NCI-H345 (cell line): ENCODE data around the gene PSMB7.
A peak's percentile ranks its signal among the peaks of the same experiment; 100 is the strongest.

Experiments used
- DNase-seq: peaks from one replicate; lab custom pipeline; 2025; lab: John Stamatoyannopoulos, UW

The PSMB7 gene

GRCh38 chr9:124410321-124410913, 4.8 kb downstream of the PSMB7 start:
- DNase-seq, result no peak

GRCh38 chr9:124409410-124409809, 5.8 kb downstream of the PSMB7 start:
- DNase-seq, result no peak

GRCh38 chr9:124403246-124403645, 12.0 kb downstream of the PSMB7 start:
- DNase-seq, result no peak

GRCh38 chr9:124399968-124400940, 15.0 kb downstream of the PSMB7 start:
- no peak for DNase-seq

GRCh38 chr9:124399323-124399967, 15.8 kb downstream of the PSMB7 start:
- DNase-seq, result no peak

GRCh38 chr9:124398191-124398935, 16.9 kb downstream of the PSMB7 start:
- DNase-seq, result no peak

- DNase-seq, result no peak
These were observed 19.4 kb downstream of the PSMB7 start for GRCh38 chr9:124395826-124396225.

GRCh38 chr9:124394596-124394995, 20.6 kb downstream of the PSMB7 start:
- no peak for DNase-seq

GRCh38 chr9:124394167-124394566, 21.1 kb downstream of the PSMB7 start:
- DNase-seq, result no peak

GRCh38 chr9:124392871-124393460, 22.3 kb downstream of the PSMB7 start:
- peak; percentile 29 for DNase-seq

- DNase-seq, result no peak
These were observed 22.9 kb downstream of the PSMB7 start for GRCh38 chr9:124392254-124392870.

- DNase-seq, result peak; percentile 34
These were observed 24.2 kb downstream of the PSMB7 start for GRCh38 chr9:124390794-124391658.

GRCh38 chr9:124389146-124389939, 25.9 kb downstream of the PSMB7 start:
- peak; percentile 64 for DNase-seq

- DNase-seq, result no peak
These were observed 26.8 kb downstream of the PSMB7 start for GRCh38 chr9:124388275-124389048.

- DNase-seq, result no peak
These were observed 29.0 kb downstream of the PSMB7 start for GRCh38 chr9:124386201-124386600.

GRCh38 chr9:124385623-124386022, 29.6 kb downstream of the PSMB7 start:
- DNase-seq, result no peak

- DNase-seq, result no peak
These were observed 30.4 kb downstream of the PSMB7 start for GRCh38 chr9:124384846-124385245.

- DNase-seq, result no peak
These were observed 31.0 kb downstream of the PSMB7 start for GRCh38 chr9:124384210-124384609.
